HG02798 (cell line): ENCODE data around the gene SLC5A5.
A peak's percentile ranks its signal among the peaks of the same experiment; 100 is the strongest.

Experiments
- ATAC-seq: cut with Tn5 transposase; IDR thresholded peaks from one replicate; pipeline ENCODE4 v1.9.1; 2021; ENCODE audit warnings: mild to moderate bottlenecking; ENCODE audit not compliant: unreplicated experiment, poor library complexity

SLC5A5 gene

DNA sequence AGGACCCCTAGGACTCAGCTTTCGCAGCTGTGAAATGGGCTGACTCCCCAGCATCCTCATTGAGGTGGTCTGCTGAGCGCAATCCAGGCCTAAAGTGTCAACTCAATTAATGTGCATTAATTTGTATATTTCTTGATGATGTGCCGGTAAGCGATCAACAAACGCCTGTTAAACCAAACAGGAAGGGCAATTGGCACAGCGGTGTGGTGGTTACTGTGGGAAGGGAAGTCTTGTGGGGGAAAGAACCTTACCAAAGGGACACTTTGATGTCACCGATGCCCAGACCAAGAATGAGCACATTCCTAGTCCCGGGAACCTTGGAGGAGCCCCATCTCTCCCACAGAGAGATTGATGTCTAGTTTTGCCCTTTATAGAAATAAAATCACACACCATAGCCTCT lies 25.6 kb upstream of the SLC5A5 start:
- ATAC-seq, result no peak

GRCh38 chr19:17847538-17848366 lies 24.0 kb upstream of the SLC5A5 start, which contains the start of gene JAK3:
Gene JAK3, minus strand, starts transcription at chr19:17847982. Its CDS starts 3,565 bp downstream, at chr19:17844417.
- ATAC-seq, result peak; percentile 75

DNA sequence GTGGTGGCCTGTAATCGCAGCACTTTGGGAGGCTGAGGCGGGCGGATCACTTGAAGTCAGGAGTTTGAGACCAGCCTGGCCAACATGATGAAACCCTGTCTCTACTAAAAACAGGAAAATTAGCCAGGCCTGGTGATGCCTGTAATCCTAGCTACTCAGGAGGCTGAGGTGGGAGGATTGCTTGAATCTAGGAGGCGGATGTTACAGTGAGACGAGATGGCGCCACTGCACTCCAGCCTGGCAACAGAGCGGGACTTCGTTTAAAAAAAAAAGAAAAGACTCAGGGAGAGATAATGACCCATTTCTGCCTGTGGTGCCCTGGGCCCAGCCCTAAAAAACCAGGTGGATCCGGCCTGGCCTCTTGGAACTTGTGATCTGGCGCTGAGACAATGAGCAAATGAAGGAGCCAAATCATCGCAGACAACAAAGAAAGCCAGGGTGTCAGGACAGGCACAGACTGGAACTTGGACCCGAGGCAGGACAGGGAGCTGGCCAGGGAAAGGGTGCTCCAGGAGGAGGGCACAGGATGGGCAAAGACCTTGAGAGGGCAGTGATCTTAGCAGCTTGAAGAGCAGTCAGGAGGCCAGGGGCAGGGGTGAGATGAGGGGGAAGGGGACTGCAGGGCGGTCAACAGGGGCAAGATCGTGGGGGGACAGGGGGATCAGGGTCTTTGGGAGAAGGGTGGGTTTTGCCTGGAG lies 23.0 kb upstream of the SLC5A5 start:
- no peak for ATAC-seq

GRCh38 chr19:17854061-17854460 lies 17.7 kb upstream of the SLC5A5 start:
- ATAC-seq, result no peak

GRCh38 chr19:17855280-17856152 lies 16.2 kb upstream of the SLC5A5 start:
- peak; percentile 20 for ATAC-seq

DNA sequence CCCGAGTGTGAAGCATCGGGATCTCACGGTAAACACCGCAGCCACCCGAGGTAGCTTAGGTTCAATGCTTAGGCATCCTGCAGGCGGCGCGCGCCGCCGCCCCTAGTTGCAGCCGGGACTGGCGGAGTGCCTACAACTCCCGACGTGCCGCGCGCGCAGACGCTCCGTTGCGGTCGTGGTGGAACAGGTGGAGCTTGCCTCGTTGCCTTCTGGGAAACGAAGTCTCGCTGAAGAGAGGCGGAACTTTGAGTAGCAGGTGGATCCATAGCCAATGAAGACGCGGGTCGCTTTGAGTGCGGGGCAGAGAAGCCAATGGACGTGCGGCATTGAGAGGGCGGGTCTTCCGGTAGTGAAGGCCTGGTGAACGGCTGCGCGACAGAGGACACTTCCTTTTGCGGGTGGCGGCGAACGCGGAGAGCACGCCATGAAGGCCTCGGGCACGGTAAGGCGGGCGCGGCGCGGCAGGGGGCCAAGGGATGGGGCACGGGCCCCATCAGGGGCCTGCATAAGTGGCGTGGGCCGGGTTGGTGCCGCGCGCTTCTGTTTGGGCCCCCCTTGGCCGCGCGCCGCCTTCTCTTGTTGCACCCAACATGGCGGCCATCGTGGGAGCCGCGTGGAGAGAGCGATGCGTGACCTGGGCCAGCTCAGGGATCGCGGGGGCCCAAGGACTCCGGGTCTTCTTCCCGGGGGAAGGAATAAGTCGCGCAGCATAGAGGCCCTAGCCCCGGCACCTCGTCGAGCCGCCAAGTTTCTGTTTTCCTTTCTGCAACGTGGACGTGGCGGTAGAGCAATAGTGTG lies 12.0 kb upstream of the SLC5A5 start, which contains the start of gene RPL18A:
TSS of gene RPL18A (plus strand) at position 378 of the 798 bp plus-strand sequence. CDS start at position 425, 47 bp downstream.
- ATAC-seq, result peak; percentile 98

DNA sequence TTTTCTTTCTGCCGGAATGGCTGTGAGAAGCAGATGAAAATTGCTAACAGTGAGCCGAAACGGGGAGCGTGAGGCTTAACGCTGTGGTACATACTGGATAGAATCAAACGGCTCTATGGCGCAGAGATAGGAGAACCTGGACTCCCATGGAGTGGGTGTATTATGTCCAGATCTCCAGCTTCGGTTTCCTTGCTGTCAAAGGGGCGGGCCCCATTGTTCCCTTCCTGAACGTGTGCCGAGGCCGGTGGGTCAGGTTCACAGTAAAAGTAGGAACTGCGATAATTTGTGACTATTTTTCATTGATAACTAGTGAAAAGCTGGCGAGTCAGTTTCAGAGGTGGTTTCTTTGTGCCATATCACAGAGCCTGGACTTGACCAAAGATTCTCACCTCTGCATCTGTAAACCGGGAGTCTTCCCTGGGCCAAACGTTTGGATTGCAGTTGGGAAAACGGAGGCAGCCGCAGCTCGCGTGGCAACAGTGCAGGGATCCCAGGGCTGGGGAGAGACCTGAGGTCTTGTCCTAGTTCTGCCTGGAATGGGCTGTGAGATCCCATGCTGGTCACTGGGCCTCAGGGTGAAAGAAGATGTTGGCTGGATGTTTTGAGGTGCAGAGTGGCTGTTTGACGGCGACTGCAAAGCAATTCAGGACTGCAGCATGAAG lies 11.3 kb upstream of the SLC5A5 start:
- ATAC-seq, result no peak

DNA sequence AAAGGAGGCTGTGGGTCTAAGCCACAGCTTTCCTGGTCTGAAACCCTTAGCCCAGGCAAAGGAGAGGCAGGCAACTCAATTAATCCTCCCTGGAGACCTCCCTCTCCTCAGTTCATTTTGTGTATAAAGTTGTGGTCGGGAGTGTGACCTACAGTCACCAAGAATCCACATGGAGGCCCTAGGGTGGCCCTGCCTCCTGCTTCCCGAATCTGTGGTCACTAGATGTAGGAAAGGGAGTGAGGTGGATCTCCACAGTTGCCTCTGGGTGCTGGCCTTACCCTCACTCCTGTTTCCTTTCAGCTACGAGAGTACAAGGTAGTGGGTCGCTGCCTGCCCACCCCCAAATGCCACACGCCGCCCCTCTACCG lies 10.8 kb upstream of the SLC5A5 start:
- ATAC-seq, result no peak

- ATAC-seq, result no peak
These were observed 10.0 kb upstream of the SLC5A5 start for GRCh38 chr19:17861542-17862402.

DNA sequence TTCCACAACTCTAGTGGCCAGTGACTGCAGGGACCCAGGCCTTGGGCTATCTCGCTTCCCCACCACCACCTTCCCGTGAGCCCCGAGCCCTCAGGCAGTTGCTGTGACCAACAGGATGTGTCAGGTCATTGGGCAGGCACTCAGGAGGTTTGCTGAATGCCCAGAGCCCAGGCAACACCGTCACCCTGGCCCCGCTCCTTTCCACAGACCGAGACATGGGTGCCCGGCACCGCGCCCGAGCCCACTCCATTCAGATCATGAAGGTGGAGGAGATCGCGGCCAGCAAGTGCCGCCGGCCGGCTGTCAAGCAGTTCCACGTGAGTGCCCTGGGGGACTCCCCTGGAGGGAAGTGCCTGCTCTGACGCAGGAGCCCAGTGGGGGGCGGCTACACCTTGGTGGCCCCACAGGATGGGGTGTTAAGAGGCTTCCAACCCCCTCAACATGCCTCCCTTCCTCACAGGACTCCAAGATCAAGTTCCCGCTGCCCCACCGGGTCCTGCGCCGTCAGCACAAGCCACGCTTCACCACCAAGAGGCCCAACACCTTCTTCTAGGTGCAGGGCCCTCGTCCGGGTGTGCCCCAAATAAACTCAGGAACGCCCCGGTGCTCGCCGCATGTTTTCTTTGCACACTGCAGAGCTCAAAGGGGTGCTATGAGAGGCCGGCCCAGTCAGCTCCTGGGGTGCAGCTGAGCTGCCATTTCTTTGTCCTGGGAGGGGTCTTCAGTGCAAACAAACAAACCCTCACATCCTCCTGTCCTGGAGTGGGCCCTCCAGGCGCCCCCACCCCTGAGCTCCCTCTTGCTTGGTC lies 8.8 kb upstream of the SLC5A5 start:
- ATAC-seq, result no peak

DNA sequence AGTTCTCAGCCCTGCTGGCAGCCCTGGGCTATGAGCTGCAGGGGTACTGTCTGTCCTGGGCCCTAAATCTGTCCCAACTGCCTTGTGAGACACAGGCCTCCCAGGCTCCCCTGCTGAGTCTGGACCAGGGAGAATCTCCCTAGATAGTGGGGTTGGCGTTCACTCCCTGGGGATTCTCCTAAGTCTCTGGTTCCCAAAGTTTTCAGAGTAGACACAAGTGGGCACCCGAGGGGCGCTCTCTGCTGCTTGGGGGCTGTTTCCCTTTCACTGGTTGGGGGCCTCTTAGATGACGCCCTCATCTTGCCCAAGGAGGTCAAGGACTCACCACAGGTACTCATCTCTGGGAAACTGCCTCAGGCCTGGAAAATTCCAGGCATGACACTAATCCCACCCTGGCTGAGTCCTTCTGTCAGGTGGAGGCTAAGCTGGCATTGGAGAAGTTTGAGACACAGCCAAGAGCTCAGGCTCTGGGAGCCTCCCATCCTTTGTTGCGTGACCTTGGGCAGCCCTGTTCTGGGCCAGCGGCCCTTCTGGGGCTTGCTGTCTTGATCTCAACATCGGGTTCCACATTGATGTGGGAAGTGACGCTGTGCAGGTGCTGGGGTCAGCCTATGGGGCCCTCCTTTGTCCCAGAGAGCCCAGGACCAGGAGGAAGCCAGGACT lies 8.1 kb upstream of the SLC5A5 start:
- no peak for ATAC-seq

DNA sequence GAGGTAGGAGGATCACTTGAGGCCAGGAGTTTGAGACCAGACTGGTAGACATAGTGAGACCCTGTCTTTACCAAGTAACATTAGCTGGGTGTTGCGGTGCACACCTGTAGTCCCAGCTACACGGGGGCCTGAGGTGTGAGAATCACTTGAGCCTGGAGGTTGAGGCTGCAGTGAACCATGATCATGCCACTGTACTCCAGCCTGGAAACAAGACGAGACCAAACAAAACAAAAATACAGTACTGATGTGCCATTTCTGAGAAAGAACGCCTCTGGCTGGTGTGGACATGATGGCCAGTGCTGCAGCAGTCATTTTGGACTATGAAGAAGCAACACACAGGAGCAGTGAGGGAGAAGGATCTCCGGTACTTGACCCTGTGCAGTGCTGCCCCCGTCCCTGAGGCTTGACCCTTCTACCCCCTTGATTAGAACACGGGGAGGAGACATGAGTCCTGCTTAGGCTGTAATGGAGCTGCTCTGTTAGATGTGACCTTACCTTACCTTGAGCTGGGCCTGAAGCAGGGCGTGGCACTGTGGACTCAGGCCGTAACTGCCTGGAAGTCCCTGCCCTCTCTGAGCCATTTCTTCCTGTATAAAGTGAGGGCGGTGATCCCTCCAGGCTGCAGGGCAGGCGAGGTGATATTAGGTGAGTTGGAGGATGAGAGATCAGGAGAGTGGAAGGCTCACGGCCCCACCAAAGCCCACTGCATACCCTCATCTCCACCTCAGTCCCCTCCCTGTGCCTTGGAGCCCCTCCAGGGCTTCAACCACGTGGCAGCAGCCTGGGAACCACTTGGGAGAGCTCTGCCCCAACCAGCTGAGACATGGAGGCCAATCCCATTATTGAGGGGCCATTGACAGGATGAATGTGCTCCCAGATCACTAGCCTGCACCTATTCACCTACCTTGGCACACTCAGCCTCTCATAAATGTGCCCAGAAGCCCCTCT lies 6.1 kb upstream of the SLC5A5 start:
- ATAC-seq, result no peak

- no peak for ATAC-seq
These were observed 5.3 kb upstream of the SLC5A5 start for GRCh38 chr19:17866312-17866963.

GRCh38 chr19:17866964-17867486 lies 4.7 kb upstream of the SLC5A5 start:
- ATAC-seq, result no peak

DNA sequence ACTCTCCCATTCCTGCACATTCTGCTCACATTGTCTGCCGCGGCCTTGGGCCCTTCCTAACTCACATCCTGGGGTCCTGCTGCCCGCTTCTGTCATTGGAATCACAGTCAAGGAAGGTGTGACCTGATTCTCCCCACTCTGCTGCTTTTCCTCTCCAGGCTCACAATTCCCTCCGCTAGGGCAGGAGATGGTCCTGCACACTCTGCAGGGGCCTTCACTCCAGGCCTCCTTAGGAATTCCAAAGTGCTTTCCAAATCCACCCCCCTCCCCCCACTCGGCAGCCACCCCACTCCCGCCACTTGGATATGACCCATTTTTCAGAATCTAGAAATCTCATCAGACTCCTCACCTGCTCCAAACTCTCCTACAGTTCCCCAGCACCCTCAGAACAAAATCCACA lies 3.1 kb upstream of the SLC5A5 start:
- ATAC-seq, result no peak
